22Rv1 (cell line): ENCODE results near the gene FBH1.
"Not testable (repeated sequence)": the region's sequence is repeated elsewhere in the genome, so short reads cannot be mapped to it uniquely, and the experiment has no call there.

Source experiments
- H3K27ac ChIP-seq: fragments of 450-650 bp; 2 replicates; pipeline ENCODE4 v1.5.1; 2017
- CTCF ChIP-seq: fragments of 450-650 bp; IDR thresholded peaks from 2 replicates; pipeline ENCODE4 v1.5.1; 2017; ENCODE audit warnings: mild to moderate bottlenecking
- ZFX ChIP-seq: fragments of 450-650 bp; IDR thresholded peaks from 2 replicates; pipeline ENCODE4 v1.6.1; 2017; ENCODE audit warnings: antibody characterized with exemption, borderline replicate concordance

Gene FBH1

GRCh38 chr10:5943536-5943935, 53.5 kb downstream of the FBH1 start:
- no peak overlapping the region for H3K27ac ChIP-seq
- TF ChIP-seq ZFX (no peak), CTCF (no peak)

DNA sequence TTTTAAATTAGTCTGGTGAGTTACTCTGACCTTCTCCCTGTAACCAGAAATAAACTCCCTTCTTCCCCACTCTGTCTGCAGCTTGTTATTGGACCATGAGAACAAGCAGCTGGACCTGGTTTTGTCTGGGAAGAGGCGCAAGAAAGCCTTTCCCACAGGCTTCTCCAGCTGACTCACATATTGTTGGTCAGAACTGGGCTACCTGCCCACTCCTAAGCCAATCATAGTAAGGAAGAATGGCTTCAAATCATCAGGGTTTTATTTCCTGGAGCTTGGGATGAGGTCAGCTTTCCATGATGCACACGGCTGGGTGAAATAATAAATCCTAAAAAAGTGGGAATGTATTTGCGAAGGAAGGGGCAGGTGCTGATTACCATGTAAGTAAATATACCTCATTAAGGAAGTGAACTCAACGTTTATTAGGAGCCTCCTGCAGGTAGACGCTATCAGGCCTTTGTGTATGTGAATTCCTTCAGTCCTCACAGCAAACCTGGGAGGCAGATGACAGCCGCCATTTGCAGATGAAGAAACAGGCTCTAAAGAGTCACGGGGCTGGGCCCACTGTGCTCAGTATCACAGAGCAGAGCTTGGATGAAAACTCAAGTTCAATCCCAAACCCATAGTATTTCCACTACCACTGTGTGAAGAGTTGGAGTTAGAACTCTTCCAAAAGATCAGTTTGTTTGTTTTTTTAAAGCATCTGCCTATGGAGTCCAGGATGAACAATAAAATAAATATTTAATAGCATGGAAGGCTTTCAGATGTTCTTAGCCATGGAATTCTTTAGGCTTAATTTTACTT, 54.5 kb downstream of the FBH1 start:
- TF ChIP-seq ZFX (no peak), CTCF (no peak)
- H3K27ac ChIP-seq, result no peak overlapping the region

DNA sequence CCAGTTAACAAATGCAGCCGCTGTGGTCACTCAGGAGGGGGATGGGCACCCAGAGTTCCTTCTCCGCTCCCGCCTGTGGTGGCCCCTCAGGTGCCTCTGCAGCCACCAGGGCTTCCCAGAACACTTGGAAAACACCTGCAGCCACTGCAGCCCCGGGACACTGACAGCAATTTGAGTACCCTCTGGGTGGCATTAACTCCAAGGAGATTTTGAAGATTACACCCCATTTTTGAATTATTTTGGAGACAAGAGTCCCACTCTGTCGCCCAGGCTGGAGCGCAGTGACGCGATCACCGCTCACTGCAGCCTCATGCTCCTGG, 55.1 kb downstream of the FBH1 start:
- H3K27ac ChIP-seq, result no peak overlapping the region
- TF ChIP-seq ZFX, result no peak
- TF ChIP-seq CTCF, result no peak

DNA sequence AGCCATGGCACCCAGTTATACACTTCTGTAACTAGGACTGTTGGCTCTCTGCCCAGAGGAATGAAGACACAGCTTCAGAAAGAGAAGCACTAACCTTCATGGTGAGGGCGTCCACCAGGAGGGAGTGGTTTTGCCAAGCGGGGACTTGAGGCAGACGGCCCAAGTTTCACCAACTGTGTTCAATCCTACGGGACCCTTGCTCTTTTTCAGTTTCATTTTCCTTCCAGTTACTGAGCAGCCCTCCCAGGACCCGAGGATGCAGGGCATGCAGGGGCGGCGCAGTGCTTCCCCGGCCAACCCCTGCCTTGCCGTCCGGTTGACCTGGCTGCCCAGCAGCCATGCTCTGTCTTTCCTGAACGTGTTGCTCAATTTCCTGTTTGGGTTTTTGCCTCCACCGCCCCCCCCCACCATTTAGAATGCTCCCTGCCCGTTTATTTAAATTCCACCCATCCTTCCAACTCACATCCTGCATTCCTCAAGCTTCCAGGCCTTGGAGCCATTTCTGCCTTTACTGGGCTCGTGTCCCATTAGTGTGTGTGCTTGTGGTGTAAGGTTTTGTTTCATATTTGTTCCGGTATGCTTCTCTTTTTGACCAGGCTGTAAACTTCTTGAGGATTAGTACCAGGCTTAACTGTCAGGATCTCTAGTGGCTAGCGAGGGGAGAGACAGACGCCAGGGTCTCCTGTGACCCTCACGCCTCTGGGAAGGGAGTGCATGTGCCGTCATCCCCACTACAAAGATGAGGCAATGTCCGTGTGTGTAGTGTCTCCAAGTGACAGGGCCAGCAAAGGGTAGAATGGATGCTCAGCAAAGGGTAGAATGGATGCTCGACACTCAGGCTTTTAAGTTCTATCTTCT, 55.7 kb downstream of the FBH1 start:
- no peak overlapping the region for H3K27ac ChIP-seq
- TF ChIP-seq CTCF, result no peak
- no peak for TF ChIP-seq ZFX

DNA sequence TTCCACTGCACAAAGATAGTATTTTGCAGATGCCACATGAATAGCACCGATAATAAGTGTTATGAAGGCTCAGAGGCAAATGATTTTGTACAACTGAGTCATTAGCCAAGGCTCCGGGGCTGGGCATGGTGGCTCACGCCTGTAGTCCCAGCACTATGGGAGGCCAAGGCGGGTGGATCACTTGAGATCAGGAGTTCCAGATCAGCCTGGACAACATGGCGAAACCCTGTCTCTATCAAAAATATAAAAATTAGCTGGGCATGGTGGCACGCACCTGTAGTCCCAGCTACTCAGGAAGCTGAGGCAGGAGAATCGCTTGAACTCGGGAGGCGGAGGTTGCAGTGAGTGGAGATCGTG, 56.4 kb downstream of the FBH1 start:
- not testable (repeated sequence) for H3K27ac ChIP-seq

- no peak overlapping the region for H3K27ac ChIP-seq
- no peak for TF ChIP-seq CTCF
- TF ChIP-seq ZFX, result no peak
These were observed 56.7 kb downstream of the FBH1 start for GRCh38 chr10:5946786-5947185.

DNA sequence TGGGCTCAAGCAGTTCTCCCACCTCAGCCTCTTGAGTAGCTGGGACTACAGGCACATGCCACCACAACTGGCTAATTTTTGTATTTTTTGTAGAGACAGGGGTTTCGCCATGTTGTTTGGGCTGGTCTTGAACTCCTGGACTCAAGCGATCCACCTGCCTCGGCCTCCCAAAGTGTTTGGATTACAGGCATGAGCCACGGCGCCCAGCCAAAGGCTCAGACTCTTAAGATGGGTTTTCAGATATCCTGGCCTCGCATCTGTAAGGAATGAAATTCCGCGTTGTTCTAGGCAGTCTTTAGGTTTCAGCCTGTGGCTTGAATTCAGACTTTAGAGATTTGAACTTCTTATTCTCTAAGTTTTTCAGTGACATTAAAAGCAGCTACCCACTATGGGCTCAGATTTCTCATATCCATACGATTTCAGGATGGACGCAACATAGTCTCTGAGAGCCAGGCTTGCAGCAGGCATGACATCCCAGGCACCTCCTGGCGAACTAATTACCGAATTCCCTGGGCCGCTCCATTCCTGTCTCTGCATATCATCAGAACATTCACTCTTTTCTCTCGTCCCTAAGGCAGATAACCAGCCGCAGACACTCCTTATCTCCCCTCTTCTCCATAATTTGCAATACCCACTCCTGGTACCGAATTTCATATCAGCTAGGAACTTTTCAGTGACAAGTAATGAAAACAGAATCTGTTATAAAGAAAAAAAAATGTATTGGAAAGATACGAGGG, 57.6 kb downstream of the FBH1 start:
- TF ChIP-seq CTCF (no peak), ZFX (no peak)

More for the DNA sequence above, 57.6 kb downstream of the FBH1 start:
- no peak overlapping the region for H3K27ac ChIP-seq
